ENCODE measurements around the gene TRAPPC10.
"Not testable (repeated sequence)": the region's sequence is repeated elsewhere in the genome, so short reads cannot be mapped to it uniquely, and the experiment has no call there.

TRAPPC10 gene

DNA sequence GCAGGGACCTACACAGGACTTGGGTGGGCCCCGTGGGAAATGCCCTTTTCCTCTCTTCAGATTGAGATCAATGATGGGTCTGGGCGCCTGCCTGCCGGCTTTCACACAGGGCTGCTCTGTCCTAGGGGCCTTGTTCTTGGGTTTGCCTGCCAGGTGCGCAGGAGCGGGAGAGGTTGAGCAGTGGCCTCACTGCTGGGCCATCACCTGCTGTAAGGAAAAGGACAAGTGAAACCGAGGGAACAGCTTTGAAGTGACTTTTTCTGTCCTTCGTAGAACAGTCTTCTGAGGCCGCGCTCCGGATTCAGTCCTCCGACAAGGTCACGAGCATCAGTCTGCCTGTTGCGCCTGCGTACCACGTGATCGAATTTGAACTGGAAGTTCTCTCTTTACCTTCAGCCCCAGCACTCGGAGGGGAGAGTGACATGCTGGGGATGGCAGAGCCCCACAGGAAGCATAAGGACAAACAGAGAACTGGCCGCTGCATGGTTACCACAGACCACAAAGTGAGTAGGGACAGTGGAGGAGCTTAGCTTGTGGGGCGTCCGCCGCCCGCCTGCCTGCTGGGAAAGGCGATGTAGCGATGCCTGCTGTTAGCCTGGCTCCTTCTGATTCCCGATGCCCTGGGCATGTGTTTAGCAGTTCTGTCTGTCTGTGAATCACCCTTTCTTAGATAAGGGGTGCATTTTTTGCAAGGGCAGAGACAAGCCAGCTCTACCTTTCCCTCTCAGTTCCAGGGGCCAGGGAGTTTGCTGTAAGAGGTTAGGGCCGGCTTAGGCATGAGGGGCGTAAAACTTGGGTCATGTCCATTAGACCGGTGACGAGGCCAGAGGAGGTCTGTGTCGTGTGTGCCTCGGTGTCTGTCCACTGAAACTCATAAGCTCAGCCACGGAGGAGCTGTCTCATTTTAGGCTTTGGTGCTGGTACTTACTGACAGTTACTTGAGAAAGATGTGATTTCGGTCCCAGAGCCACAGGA lies 75.6 kb downstream of the TRAPPC10 start:
- no peak for DNase-seq

DNA sequence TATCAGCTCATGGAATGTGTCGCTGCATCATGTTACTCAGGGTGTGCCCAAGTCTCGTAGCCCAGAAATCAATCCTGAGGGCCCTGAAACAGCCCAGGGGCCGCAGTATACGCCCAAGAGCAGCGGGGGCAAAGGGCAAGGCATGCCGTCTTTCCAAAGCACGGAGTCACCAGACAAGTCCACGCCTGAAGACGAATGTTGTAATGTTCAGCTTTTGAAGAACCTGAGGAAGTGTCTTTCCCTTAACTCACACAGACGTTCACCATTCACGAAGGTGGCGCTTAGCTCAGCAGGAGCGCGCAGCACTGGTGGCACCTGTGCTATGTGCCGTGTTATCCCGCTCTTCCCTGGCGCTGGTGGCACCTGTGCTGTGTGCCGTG lies 76.3 kb downstream of the TRAPPC10 start:
- no peak for DNase-seq

GRCh38 chr21:44089001-44089911 lies 77.1 kb downstream of the TRAPPC10 start:
- no peak for DNase-seq

DNA sequence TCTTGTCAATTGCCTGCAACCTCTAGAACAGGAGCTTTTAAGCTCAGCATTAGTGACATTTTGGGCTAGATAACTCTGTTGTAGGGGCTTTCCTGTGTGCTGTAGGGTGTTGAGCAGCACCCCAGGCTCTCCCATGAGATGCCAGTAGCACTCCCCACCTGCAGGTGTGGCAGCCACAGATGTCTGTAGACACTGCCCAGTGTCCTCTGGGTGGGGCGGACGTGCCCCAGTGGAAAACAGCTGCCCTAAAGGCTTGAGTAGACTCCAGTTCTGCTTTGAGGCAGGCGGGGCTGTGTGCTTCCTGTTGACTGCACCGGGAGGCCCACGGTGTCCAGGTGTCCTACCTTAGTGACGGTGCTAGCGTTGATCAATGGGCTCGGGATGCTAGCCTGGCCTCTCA lies 78.2 kb downstream of the TRAPPC10 start:
- DNase-seq: no peak

DNA sequence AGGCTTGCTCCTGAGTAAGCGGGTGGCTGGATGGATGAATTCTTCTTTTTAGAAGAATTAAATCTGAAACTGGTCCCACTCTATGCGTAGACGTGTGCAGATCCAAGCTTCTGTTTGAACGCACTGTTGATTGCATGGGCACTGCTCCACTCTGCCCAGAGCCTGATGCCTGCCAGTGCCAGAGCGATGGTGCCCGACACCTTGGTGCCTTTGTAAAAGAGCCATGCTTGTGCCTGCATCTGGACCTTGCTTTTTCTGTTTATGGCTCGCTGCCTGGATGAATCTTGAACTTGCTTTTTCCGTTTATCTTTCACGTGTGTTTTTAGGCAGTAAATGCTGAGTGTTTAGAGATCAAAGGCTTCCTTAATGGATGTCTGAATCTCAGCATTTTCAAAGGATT lies 80.1 kb downstream of the TRAPPC10 start:
- DNase-seq: peak in 4 of 56 donors; percentile 28 to 40 (median 32)

DNA sequence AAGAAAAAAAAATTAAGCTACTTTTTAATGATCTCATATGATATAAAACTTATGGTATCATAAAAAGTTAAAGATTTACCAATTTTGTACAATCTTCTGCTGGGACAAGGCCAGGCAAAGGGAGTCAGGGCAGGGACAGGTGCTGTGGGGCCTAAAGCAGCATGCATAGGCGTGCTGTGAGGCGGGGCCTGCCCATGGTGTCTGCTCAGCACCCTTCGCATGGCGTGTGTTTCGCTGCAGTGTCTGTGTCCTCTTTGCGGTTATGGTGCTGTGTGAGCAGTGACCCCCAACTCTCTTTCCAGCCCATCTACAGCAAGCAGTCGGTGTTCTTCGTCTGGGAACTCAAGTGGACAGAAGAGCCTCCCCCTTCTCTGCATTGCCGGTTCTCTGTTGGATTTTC lies 81.7 kb downstream of the TRAPPC10 start:
- no peak for DNase-seq

DNA sequence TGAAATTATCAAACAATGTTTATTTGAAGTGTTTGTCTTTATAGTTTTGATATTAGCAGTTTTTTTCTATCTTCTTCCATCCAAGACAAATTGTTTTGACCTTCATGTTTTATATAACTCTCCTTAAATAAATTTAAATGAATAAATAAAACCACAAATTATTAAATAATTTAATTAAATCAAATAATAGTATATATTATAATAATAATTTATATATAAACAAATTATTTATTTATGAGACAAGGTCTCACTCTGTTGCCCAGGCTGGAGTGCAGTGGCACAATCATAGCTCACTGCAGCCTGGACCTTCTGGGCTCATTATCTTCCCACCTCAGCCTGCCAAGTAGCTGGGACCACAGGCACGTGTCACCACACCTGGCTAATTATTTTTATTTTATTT lies 82.7 kb downstream of the TRAPPC10 start:
- no peak for DNase-seq

DNA sequence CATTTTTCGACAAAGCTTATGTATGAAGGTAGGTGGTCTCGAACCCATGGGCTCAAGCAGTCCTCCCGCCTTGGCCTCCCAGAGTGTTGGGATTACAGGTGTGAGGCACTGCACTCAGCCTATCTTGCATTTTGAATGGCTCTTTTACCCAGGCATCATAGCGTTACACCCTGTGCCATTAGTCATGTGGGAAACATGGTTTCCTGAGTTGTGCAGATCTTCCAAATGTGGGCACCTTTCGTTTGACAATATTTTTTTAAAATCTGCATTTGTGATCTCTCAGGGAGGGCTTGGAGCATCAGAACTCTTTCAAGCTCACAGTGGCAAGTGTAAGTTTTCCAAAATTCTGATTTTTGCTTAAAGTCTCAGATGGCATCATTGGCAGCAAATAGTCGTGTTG lies 86.4 kb downstream of the TRAPPC10 start:
- not testable (repeated sequence) for DNase-seq

DNA sequence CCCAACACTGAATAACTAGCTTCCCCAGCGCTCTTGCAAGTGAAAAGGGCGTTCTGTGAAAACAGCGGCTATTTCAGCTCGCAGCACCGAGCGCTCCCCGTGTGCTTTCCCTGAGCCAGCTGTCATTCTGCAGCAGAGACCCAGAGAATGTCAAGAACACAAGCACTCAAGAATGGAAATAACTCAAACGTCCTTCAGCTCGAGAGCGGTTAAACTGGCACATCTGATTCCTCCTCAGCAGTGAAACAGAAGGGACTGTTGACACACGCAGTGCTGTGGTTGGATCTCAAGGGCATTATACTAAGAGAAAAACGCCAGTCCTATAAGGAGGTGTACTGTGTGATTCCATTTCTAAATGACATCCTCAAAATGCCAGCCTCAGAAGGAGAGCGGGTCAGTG lies 86.9 kb downstream of the TRAPPC10 start:
- not testable (repeated sequence) for DNase-seq

GRCh38 chr21:44107026-44107501 lies 95.0 kb downstream of the TRAPPC10 start, which contains the start of gene PWP2:
Gene PWP2, plus strand, starts transcription at chr21:44107399. Its CDS starts 18 bp downstream, at chr21:44107417.
- peak in 3 of 56 donors; percentile 50 to 65 (median 52) for DNase-seq

DNA sequence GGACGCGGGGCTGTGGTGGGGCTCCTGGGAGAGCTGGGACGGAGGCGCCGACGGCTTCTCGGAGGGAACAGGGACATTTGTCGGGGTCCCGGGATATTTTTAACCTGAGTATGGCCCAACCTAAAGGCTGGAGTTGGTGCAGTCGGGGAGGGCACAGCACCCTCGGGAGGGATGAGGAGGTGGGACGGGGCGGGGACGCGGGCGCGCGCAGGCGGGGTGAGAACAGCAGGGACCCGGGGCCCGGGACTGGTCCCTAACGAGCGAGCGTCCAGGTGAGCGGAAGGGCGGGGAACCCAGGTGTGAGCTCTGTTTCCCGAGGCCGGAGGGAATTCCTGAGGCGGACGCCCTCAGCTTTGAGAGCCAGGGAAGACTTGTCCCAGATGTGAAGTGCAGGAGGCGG lies 95.5 kb downstream of the TRAPPC10 start:
- not testable (repeated sequence) for DNase-seq

DNA sequence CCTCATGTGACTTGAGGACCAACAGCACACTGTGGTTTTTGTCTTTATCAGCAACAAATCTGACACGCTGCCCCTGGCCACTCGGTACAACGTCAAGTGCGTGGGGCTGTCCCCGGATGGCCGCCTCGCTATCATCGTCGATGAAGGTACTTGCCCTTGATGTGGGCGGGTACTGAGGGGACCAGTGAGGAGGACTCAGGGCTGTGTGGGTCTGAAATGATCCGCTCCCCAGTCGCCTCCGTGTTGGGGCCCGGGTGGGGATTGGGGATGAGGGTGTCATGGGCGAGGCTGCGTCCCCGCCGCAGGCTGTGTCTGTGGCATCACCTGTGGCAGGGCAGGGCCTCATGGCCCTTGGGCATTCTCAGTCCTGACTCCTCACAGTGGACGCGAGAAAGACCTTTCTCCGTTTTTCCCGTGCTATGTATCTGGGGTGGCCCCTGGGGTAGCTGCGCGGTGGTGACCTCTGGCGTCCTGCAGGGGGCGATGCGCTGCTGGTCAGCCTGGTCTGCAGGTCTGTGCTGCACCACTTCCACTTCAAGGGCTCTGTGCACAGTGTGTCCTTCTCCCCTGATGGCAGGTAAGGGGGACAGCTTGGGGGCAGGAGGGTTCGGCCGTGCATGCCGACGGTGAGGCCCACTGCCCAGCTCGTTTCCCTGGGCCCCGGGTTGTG lies 101.7 kb downstream of the TRAPPC10 start:
- DNase-seq: not testable (repeated sequence)

GRCh38 chr21:44122131-44122530 lies 110.0 kb downstream of the TRAPPC10 start:
- not testable (repeated sequence) for DNase-seq

- not testable (repeated sequence) for DNase-seq
Measured at GRCh38 chr21:44127827-44128226, 115.7 kb downstream of the TRAPPC10 start.

DNA sequence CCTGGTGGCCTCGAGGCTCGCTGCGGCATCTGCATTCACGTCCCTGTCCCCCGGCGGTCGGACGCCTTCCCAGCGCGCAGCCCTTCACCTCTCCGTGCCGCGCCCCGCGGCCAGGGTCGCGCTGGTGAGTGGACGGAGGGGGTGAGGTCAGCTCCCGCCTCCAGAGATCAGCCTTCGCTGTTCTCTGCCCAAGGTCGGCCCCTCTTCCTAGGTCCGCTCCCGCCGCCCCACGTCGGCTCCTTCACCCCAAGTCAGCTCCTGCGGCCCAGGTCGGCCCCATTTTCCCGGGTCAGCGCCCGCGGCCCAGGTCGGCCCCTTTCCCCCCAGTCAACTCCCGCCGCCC lies 121.6 kb downstream of the TRAPPC10 start:
- DNase-seq: not testable (repeated sequence)

- not testable (repeated sequence) for DNase-seq
Measured at GRCh38 chr21:44134732-44135131, 122.6 kb downstream of the TRAPPC10 start.

- not testable (repeated sequence) for DNase-seq
Measured at GRCh38 chr21:44138039-44138438, 125.9 kb downstream of the TRAPPC10 start.

DNA sequence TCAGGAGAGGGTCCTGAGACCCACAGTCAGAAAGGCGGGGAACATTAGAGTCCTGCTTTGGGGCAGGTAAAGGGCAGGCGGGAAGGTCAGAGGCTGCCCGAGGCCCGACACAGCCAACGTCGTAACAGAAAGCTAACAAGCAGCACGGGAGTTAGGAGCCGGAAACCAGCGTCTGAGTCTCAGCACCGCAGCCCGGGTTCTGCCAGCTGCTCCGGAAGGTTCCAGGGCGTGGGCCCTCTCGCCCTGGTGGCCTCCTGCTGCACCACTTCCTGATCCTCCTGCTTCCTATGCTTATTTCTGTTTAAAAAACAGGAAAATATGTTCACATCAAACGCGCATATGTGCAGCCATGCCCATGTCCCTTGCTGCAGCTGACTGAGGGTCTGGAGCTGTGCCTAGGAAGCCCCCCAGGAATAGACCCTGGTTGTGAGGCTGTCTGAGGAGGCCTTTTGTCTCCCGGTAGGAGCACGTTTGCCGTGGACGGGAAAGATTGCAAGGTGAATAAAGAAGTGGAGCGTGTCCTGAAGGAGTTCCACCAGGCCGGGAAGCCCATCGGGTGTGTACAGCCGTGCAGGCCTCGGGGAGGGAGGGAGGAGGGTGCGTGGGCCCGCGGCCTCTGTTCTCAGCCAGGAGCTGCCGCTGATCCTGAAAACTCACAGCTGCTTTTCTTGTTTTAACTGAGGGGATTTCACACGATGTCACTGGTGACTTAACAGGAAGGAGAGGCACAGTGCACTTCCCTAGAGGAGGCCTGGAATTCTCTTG lies 127.9 kb downstream of the TRAPPC10 start:
- DNase-seq: not testable (repeated sequence)

- DNase-seq: not testable (repeated sequence)
Measured at GRCh38 chr21:44140552-44140932, 128.4 kb downstream of the TRAPPC10 start.

- not testable (repeated sequence) for DNase-seq
Measured at GRCh38 chr21:44142470-44142869, 130.4 kb downstream of the TRAPPC10 start.
